HG03139 (cell line): Measurements from ENCODE around the gene CHMP4A.

Experiments
- ATAC-seq: cut with Tn5 transposase; IDR thresholded peaks from one replicate; pipeline ENCODE4 v1.9.1; 2021; ENCODE audit not compliant: unreplicated experiment

Gene CHMP4A

GRCh38 chr14:24198814-24199524 lies 14.3 kb downstream of the CHMP4A start:
- no peak for ATAC-seq

- no peak for ATAC-seq
Measured at GRCh38 chr14:24197056-24197450, 16.2 kb downstream of the CHMP4A start.

- peak; percentile 10 for ATAC-seq
Measured at GRCh38 chr14:24196071-24197055, 16.9 kb downstream of the CHMP4A start.

- ATAC-seq = peak; percentile 78
Measured at GRCh38 chr14:24195186-24196070, 17.9 kb downstream of the CHMP4A start, which contains the start of gene TM9SF1. TSS of gene TM9SF1 (minus strand) at chr14:24195441. CDS start at chr14:24195019, 422 bp downstream.

- no peak for ATAC-seq
Measured at GRCh38 chr14:24194873-24195185, 18.5 kb downstream of the CHMP4A start.

GRCh38 chr14:24194186-24194872 lies 19.0 kb downstream of the CHMP4A start:
- no peak for ATAC-seq

- ATAC-seq = no peak
Measured at GRCh38 chr14:24192933-24193332, 20.4 kb downstream of the CHMP4A start.

- ATAC-seq = no peak
Measured at GRCh38 chr14:24190416-24190815, 22.9 kb downstream of the CHMP4A start.

GRCh38 chr14:24189460-24189859 lies 23.8 kb downstream of the CHMP4A start:
- no peak for ATAC-seq

- ATAC-seq = no peak
Measured at GRCh38 chr14:24189059-24189375, 24.3 kb downstream of the CHMP4A start.

GRCh38 chr14:24188251-24189058 lies 24.8 kb downstream of the CHMP4A start, which contains the start of gene IPO4:
TSS of gene IPO4 (minus strand) at chr14:24188816. CDS start at chr14:24188787, 29 bp downstream.
- ATAC-seq = peak; percentile 86

- ATAC-seq = no peak
Measured at GRCh38 chr14:24187539-24187915, 25.8 kb downstream of the CHMP4A start.

- ATAC-seq = no peak
Measured at GRCh38 chr14:24186831-24187538, 26.3 kb downstream of the CHMP4A start.

- no peak for ATAC-seq
Measured at GRCh38 chr14:24185741-24186140, 27.5 kb downstream of the CHMP4A start.

- no peak for ATAC-seq
Measured at GRCh38 chr14:24185026-24185425, 28.3 kb downstream of the CHMP4A start.

GRCh38 chr14:24184104-24184970 lies 29.0 kb downstream of the CHMP4A start:
- no peak for ATAC-seq

- no peak for ATAC-seq
Measured at GRCh38 chr14:24183014-24183481, 30.2 kb downstream of the CHMP4A start.
